NB4 (cell line): ENCODE results near the gene NAA40.

Experiments
- MYC ChIP-seq: IDR thresholded peaks from 2 replicates; pipeline ENCODE4 v1.6.1; 2011; ENCODE audit warnings: low read depth, low read length
- POLR2A ChIP-seq: IDR thresholded peaks from 2 replicates; pipeline ENCODE4 v1.6.1; 2011; ENCODE audit warnings: mild to moderate bottlenecking; ENCODE audit not compliant: insufficient read length; ENCODE audit errors: extremely low read depth
- TF ChIP-seq, protein P1 (sequence below): IDR thresholded peaks from one replicate; pipeline ENCODE4 v1.5.1; 2012; ENCODE audit warnings: low read depth, low read length
- TF ChIP-seq, protein P2 (sequence below): IDR thresholded peaks from 2 replicates; pipeline ENCODE4 v1.6.1; 2011; ENCODE audit warnings: low read depth, low read length

DNA sequence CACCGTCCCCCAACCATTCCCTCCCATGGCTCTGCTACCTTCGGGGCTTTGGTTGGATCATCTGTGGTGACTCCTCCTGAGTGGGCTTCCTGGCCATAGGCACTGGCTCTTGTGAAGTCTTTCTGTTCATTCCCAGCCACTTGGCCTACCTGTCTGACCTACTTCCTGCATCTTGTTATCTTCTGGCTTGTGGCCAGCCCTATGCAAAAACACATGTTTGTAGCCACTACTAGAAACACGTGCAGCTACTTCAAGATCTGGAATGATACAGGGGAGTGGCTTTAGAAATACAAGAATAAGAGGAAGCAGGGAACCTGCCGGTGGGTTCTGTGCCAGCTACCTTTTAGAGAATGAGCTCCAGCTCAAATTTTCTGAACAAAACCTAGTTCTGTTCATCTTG lies 42.7 kb upstream of the NAA40 start:
- TF ChIP-seq, protein P1, sequence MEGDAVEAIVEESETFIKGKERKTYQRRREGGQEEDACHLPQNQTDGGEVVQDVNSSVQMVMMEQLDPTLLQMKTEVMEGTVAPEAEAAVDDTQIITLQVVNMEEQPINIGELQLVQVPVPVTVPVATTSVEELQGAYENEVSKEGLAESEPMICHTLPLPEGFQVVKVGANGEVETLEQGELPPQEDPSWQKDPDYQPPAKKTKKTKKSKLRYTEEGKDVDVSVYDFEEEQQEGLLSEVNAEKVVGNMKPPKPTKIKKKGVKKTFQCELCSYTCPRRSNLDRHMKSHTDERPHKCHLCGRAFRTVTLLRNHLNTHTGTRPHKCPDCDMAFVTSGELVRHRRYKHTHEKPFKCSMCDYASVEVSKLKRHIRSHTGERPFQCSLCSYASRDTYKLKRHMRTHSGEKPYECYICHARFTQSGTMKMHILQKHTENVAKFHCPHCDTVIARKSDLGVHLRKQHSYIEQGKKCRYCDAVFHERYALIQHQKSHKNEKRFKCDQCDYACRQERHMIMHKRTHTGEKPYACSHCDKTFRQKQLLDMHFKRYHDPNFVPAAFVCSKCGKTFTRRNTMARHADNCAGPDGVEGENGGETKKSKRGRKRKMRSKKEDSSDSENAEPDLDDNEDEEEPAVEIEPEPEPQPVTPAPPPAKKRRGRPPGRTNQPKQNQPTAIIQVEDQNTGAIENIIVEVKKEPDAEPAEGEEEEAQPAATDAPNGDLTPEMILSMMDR, result no peak
- TF ChIP-seq POLR2A, result no peak
- TF ChIP-seq, protein P2, sequence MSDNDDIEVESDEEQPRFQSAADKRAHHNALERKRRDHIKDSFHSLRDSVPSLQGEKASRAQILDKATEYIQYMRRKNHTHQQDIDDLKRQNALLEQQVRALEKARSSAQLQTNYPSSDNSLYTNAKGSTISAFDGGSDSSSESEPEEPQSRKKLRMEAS, result no peak
- no peak for TF ChIP-seq MYC
